ENCODE measurements around the gene CD52.
"Not testable (repeated sequence)": the region's sequence is repeated elsewhere in the genome, so short reads cannot be mapped to it uniquely, and the experiment has no call there.

The CD52 gene

GRCh38 chr1:26283871-26284596, 33.7 kb upstream of the CD52 start:
- in situ Hi-C loops (cut with MboI; ENCODE audit: low sequenced_read_pairs), result no loop called here

- in situ Hi-C loops (cut with MboI; ENCODE audit: low sequenced_read_pairs), result no loop called here
Measured at GRCh38 chr1:26284597-26285347, 33.0 kb upstream of the CD52 start.

GRCh38 chr1:26285366-26286063, 32.2 kb upstream of the CD52 start:
- in situ Hi-C loops (cut with MboI; ENCODE audit: low sequenced_read_pairs), result no loop called here

- in situ Hi-C loops (cut with MboI; ENCODE audit: low sequenced_read_pairs), result no loop called here
Measured at GRCh38 chr1:26286064-26286416, 31.7 kb upstream of the CD52 start.

- in situ Hi-C loops (cut with MboI; ENCODE audit: low sequenced_read_pairs), result no loop called here
Measured at GRCh38 chr1:26287033-26287711, 30.6 kb upstream of the CD52 start.

GRCh38 chr1:26287811-26288210, 29.9 kb upstream of the CD52 start:
- in situ Hi-C loops (cut with MboI; ENCODE audit: low sequenced_read_pairs), result no loop called here

- in situ Hi-C loops (cut with MboI; ENCODE audit: low sequenced_read_pairs), result no loop called here
Measured at GRCh38 chr1:26288311-26288941, 29.3 kb upstream of the CD52 start.

- in situ Hi-C loops (cut with MboI; ENCODE audit: low sequenced_read_pairs), result no loop called here
Measured at GRCh38 chr1:26289158-26290059, 28.3 kb upstream of the CD52 start.

- in situ Hi-C loops (cut with MboI; ENCODE audit: low sequenced_read_pairs), result no loop called here
Measured at GRCh38 chr1:26290122-26290881, 27.5 kb upstream of the CD52 start.

GRCh38 chr1:26290882-26291261, 26.9 kb upstream of the CD52 start:
- in situ Hi-C loops (cut with MboI; ENCODE audit: low sequenced_read_pairs), result no loop called here

- in situ Hi-C loops (cut with MboI; ENCODE audit: low sequenced_read_pairs), result no loop called here
Measured at GRCh38 chr1:26291433-26291832, 26.3 kb upstream of the CD52 start.

- in situ Hi-C loops (cut with MboI; ENCODE audit: low sequenced_read_pairs), result no loop called here
Measured at GRCh38 chr1:26291939-26292338, 25.8 kb upstream of the CD52 start.

GRCh38 chr1:26292735-26293134, 25.0 kb upstream of the CD52 start:
- in situ Hi-C loops (cut with MboI; ENCODE audit: low sequenced_read_pairs), result not testable (repeated sequence)

GRCh38 chr1:26293911-26294463, 23.8 kb upstream of the CD52 start:
- in situ Hi-C loops (cut with MboI; ENCODE audit: low sequenced_read_pairs), result no loop called here

GRCh38 chr1:26295194-26296138, 22.3 kb upstream of the CD52 start:
- in situ Hi-C loops (cut with MboI; ENCODE audit: low sequenced_read_pairs), result no loop called here

GRCh38 chr1:26296340-26297056, 21.3 kb upstream of the CD52 start:
- in situ Hi-C loops (cut with MboI; ENCODE audit: low sequenced_read_pairs), result no loop called here
